WERI-Rb-1 (cell line): ENCODE measurements around the gene PTGDS.

ENCODE experiments used
- DNase-seq: peaks from one replicate; pipeline ENCODE4 v3.0.0-alpha.2; 2020
- H3K27ac ChIP-seq: fragments of 250-450 bp; sonication (Bioruptor Pico); 2 replicates; pipeline ENCODE4 v1.5.1; 2020; ENCODE audit warnings: mild to moderate bottlenecking, moderate library complexity
- H3K27me3 ChIP-seq: fragments of 250-450 bp; sonication (Bioruptor Pico); 2 replicates; pipeline ENCODE4 v1.5.1; 2021; ENCODE audit warnings: mild to moderate bottlenecking, low read depth, moderate library complexity; ENCODE audit not compliant: insufficient read depth, severe bottlenecking
- H3K36me3 ChIP-seq: fragments of 250-450 bp; sonication (Bioruptor Pico); 2 replicates; pipeline ENCODE4 v1.5.1; 2020; ENCODE audit warnings: mild to moderate bottlenecking, moderate library complexity
- H3K4me3 ChIP-seq: 2 replicates; pipeline ENCODE4 v1.5.1; 2011; ENCODE audit warnings: low read depth, mild to moderate bottlenecking, control low read depth, low read length
- H3K9me3 ChIP-seq: fragments of 250-450 bp; sonication (Bioruptor Pico); 2 replicates; pipeline ENCODE4 v1.5.1; 2021; ENCODE audit warnings: mild to moderate bottlenecking, moderate library complexity; ENCODE audit not compliant: severe bottlenecking
- CTCF ChIP-seq: IDR thresholded peaks from 2 replicates; pipeline ENCODE4 v1.5.1; 2011; ENCODE audit warnings: low read depth, mild to moderate bottlenecking, control low read depth, inconsistent platforms, low read length

Gene PTGDS

DNA sequence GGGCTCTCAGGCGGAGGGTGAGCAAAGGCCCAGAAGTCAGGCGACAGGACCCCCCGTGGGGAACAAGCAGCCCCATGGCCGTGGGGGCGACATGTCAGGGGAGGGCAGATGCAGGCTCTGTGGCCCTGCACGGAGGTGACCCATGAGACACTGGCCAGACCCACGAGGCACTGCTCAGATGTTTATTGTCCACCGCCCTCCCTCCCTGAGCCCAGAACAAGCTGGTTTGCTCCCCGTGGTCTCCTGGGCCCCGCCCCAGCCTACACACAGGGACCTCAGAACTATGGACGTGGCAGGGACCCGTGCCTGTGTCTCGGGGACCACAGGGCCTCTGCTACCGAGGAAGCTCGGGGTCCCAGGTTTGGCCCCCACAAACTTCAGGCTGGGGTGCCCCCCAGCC is 52.7 kb downstream of the PTGDS start:
- Histone ChIP-seq H3K27me3 (no peaks in the 10 kb centered on the region), H3K9me3 (no peaks in the 10 kb centered on the region), H3K4me3 (no peak overlapping the region), H3K27ac (no peak overlapping the region), H3K36me3 (no peaks in the 10 kb centered on the region)
- DNase-seq, result no peak
- no peak for TF ChIP-seq CTCF

DNA sequence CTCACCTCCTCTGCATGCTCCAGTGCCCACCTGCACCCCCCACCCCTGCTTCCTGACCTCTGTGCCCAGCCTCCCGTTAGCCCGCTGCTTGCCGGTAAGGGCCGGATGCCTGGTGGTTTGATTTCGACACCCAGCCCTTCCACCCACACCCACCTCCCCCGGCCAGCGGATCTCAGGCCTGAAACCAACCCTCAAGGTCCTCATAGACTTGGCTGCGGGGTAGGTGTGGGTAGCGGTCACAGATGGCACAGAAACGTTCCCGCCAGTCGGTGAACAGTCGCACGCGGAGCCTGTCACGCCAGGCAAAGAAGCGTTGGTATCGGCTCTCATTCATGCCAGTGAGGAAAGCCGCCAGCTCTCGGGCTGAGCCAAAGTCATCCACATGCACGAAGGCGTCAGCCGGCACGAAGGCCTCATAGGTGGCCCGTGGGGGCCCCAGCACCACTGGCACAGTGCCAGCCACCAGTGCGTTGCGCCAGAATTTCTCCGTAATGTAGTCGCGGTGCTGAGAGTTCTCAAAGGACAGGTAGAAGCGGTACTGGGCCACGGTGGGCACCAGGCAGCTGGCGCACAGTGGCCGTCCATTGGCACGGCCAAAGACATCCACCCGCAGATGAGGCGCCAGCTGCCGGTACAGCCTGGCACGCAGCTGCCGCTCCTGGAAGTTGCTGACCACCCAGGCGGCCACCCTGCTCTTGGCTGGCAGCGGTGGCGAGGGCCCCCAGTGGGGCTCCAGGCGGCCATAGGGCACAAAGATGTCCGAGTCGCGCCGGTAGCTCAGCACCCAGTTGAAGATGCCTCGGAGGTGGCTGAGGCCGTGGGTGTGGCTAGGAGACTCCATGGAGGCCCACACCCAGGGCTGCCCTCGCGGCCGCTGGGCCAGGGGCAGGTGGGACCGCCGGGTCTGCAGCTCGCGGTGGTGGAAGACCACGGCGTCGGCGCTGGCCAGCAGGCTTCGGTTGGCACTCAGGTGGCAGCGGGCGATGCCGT is 53.5 kb downstream of the PTGDS start:
- no peak overlapping the region for H3K4me3 ChIP-seq
- DNase-seq, result no peak
- no peaks in the 10 kb centered on the region for H3K9me3 ChIP-seq
- no peak overlapping the region for H3K27ac ChIP-seq
- TF ChIP-seq CTCF, result no peak
- H3K27me3 ChIP-seq, result no peaks in the 10 kb centered on the region
- H3K36me3 ChIP-seq, result no peaks in the 10 kb centered on the region
